Trophoblast cell (in vitro differentiated cells and primary cell): ENCODE measurements around the gene GREM1.

Experiments
- DNase-seq, 2 donors: peaks; one replicate each; pipeline ENCODE4 v3.0.0-alpha.2; 2016
- H2AFZ ChIP-seq: 2 replicates; pipeline ENCODE4 v1.6.1; 2013; ENCODE audit warnings: low read length, moderate library complexity, mild to moderate bottlenecking; ENCODE audit not compliant: insufficient read depth, poor library complexity
- H2AK5ac ChIP-seq: 2 replicates; pipeline ENCODE4 v1.6.1; 2013; ENCODE audit warnings: mild to moderate bottlenecking, low read length
- H2BK120ac ChIP-seq: 2 replicates; pipeline ENCODE4 v1.6.1; 2013; ENCODE audit warnings: low read length, mild to moderate bottlenecking, moderate library complexity; ENCODE audit not compliant: insufficient read depth, poor library complexity
- H2BK12ac ChIP-seq: 2 replicates; pipeline ENCODE4 v1.6.1; 2013; ENCODE audit warnings: mild to moderate bottlenecking, low read length, moderate library complexity
- H2BK5ac ChIP-seq: 2 replicates; pipeline ENCODE4 v1.6.1; 2013; ENCODE audit warnings: low read length, low read depth, moderate library complexity, mild to moderate bottlenecking; ENCODE audit not compliant: poor library complexity
- H3K14ac ChIP-seq: 2 replicates; pipeline ENCODE4 v1.6.1; 2013; ENCODE audit warnings: mild to moderate bottlenecking, low read length
- H3K18ac ChIP-seq: 2 replicates; pipeline ENCODE4 v1.6.1; 2013; ENCODE audit warnings: mild to moderate bottlenecking, low read length
- H3K23ac ChIP-seq: 2 replicates; pipeline ENCODE4 v1.6.1; 2013; ENCODE audit warnings: low read length
- H3K27ac ChIP-seq: 2 replicates; pipeline ENCODE4 v1.5.1; 2013; ENCODE audit warnings: low read depth, mild to moderate bottlenecking, inconsistent platforms, low read length, moderate library complexity
- H3K27me3 ChIP-seq: 2 replicates; pipeline ENCODE4 v1.6.1; 2013; ENCODE audit warnings: inconsistent platforms, mild to moderate bottlenecking, low read length, moderate library complexity; ENCODE audit not compliant: insufficient read depth
- H3K36me3 ChIP-seq, 2 experiments: 1 replicate in 1 of 2; 2 replicates in 1 of 2; pipeline ENCODE4 v1.6.1; 2013; ENCODE audit warnings: low read length in 2 of 2, mild to moderate bottlenecking in 2 of 2, moderate library complexity in 1 of 2; ENCODE audit not compliant: insufficient read depth in 2 of 2, control insufficient read depth in 1 of 2
- H3K4ac ChIP-seq: 2 replicates; pipeline ENCODE4 v1.6.1; 2013; ENCODE audit warnings: low read depth, mild to moderate bottlenecking, low read length, moderate library complexity
- H3K4me1 ChIP-seq, 2 experiments: 1 replicate in 1 of 2; 2 replicates in 1 of 2; pipeline ENCODE4 v1.6.1; 2013; ENCODE audit warnings: low read length in 2 of 2, mild to moderate bottlenecking in 2 of 2, moderate library complexity in 1 of 2; ENCODE audit not compliant: insufficient read depth in 2 of 2, control insufficient read depth in 1 of 2
- H3K4me2 ChIP-seq: 2 replicates; pipeline ENCODE4 v1.6.1; 2013; ENCODE audit warnings: inconsistent platforms, mild to moderate bottlenecking, low read length, moderate library complexity
- H3K4me3 ChIP-seq: 2 replicates; pipeline ENCODE4 v1.5.1; 2013; ENCODE audit warnings: mild to moderate bottlenecking, low read depth, low read length, inconsistent platforms
- H3K79me1 ChIP-seq: one replicate; pipeline ENCODE4 v1.6.1; 2013; ENCODE audit warnings: low read length
- H3K79me2 ChIP-seq: 2 replicates; pipeline ENCODE4 v1.6.1; 2013; ENCODE audit warnings: low read length, mild to moderate bottlenecking; ENCODE audit not compliant: control insufficient read depth, insufficient read depth, poor library complexity
- H3K9ac ChIP-seq: 2 replicates; pipeline ENCODE4 v1.6.1; 2013; ENCODE audit warnings: mild to moderate bottlenecking, low read length
- H3K9me3 ChIP-seq: 2 replicates; pipeline ENCODE4 v1.6.1; 2013; ENCODE audit warnings: low read depth, mild to moderate bottlenecking, control low read depth, inconsistent platforms, low read length; ENCODE audit not compliant: insufficient read depth
- H4K12ac ChIP-seq: 2 replicates; pipeline ENCODE4 v1.6.1; 2013; ENCODE audit warnings: low read depth, mild to moderate bottlenecking, low read length, moderate library complexity
- H4K8ac ChIP-seq: 2 replicates; pipeline ENCODE4 v1.6.1; 2013; ENCODE audit warnings: low read depth, mild to moderate bottlenecking, low read length, moderate library complexity
- H4K91ac ChIP-seq: one replicate; pipeline ENCODE4 v1.6.1; 2013; ENCODE audit warnings: low read depth, mild to moderate bottlenecking, low read length, moderate library complexity
- WGBS: extraction: QIAGEN DNeasy Blood & Tissue Kit; methylation state at CpG from one replicate; pipeline ENCODE4 v1.1.7; 2013; ENCODE audit warnings: missing lambda C conversion rate; ENCODE audit not compliant: insufficient read length, insufficient coverage; ENCODE audit errors: extremely low coverage; 5-methylcytosine and 5-hydroxymethylcytosine counted together

The GREM1 gene

GRCh38 chr15:32735989-32736700, 18.3 kb downstream of the GREM1 start:
- Histone ChIP-seq H3K36me3 (no peaks in the 10 kb centered on the region), H3K18ac (no peak overlapping the region), H3K4ac (no peak overlapping the region), H2BK120ac (no peak overlapping the region), H2AK5ac (no peak overlapping the region), H4K91ac (no peak overlapping the region), H3K23ac (no peak overlapping the region), H3K14ac (no peak overlapping the region), H3K79me2 (no peaks in the 10 kb centered on the region), H2BK5ac (no peak overlapping the region), H3K27me3 (no peaks in the 10 kb centered on the region), H3K4me3 (no peak overlapping the region), H3K79me1 (no peaks in the 10 kb centered on the region), H2BK12ac (no peak overlapping the region), H3K9me3 (no peaks in the 10 kb centered on the region), H3K4me1 (no peaks in the 10 kb centered on the region), H4K8ac (no peak overlapping the region), H4K12ac (no peak overlapping the region), H2AFZ (no peak overlapping the region), H3K27ac (no peak overlapping the region), H3K9ac (no peak overlapping the region), H3K4me2 (no peak overlapping the region)
- no peak for DNase-seq
- WGBS: no CpG with 5 or more reads among the region's 2 CpGs

GRCh38 chr15:32736701-32737061, 18.9 kb downstream of the GREM1 start:
- Histone ChIP-seq H3K4me3 (no peak overlapping the region), H4K8ac (no peak overlapping the region), H3K27me3 (no peaks in the 10 kb centered on the region), H3K23ac (no peak overlapping the region), H2BK5ac (no peak overlapping the region), H3K9me3 (no peaks in the 10 kb centered on the region), H3K9ac (no peak overlapping the region), H3K36me3 (no peaks in the 10 kb centered on the region), H3K4me2 (no peak overlapping the region), H3K4me1 (no peaks in the 10 kb centered on the region), H2BK120ac (no peak overlapping the region), H3K79me1 (no peaks in the 10 kb centered on the region), H3K4ac (no peak overlapping the region), H3K18ac (no peak overlapping the region), H3K79me2 (no peaks in the 10 kb centered on the region), H2AFZ (no peak overlapping the region), H4K12ac (no peak overlapping the region), H2AK5ac (no peak overlapping the region), H3K14ac (no peak overlapping the region), H4K91ac (no peak overlapping the region), H3K27ac (no peak overlapping the region), H2BK12ac (no peak overlapping the region)
- WGBS: no CpG with 5 or more reads among the region's 2 CpGs
- no peak for DNase-seq

DNA sequence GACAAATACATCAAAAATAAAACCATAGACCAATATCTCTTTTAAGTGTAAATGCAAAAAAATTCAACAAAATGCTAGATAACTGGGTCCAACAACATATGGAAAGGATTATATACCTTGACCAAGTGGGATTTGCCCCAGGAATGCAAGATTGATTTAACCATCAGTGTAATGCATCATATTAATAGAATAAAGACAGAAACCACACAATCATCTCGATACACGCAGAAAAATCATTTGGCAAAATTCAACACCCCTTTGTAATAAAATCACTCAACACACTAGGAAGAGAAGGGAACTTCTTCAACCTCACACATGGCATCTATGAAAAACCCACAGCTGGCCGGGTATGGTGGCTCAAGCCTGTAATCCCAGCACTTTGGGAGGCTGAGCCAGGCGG, 19.5 kb downstream of the GREM1 start:
- H3K4me3 ChIP-seq: no peak overlapping the region
- WGBS: no CpG with 5 or more reads among the region's 4 CpGs
- H3K9me3 ChIP-seq: no peaks in the 10 kb centered on the region
- H4K91ac ChIP-seq: no peak overlapping the region
- no peak overlapping the region for H3K9ac ChIP-seq
- no peaks in the 10 kb centered on the region for H3K79me2 ChIP-seq
- no peak overlapping the region for H2BK5ac ChIP-seq
- H3K79me1 ChIP-seq: no peaks in the 10 kb centered on the region
- no peak overlapping the region for H4K12ac ChIP-seq
- H3K23ac ChIP-seq: no peak overlapping the region
- H2AFZ ChIP-seq: no peak overlapping the region
- no peaks in the 10 kb centered on the region for H3K27me3 ChIP-seq
- no peaks in the 10 kb centered on the region for H3K36me3 ChIP-seq
- no peaks in the 10 kb centered on the region for H3K4me1 ChIP-seq
- no peak overlapping the region for H4K8ac ChIP-seq
- no peak for DNase-seq
- no peak overlapping the region for H2BK120ac ChIP-seq
- no peak overlapping the region for H3K27ac ChIP-seq
- no peak overlapping the region for H3K4me2 ChIP-seq
- no peak overlapping the region for H3K4ac ChIP-seq
- H3K14ac ChIP-seq: no peak overlapping the region
- no peak overlapping the region for H2BK12ac ChIP-seq
- no peak overlapping the region for H3K18ac ChIP-seq
- no peak overlapping the region for H2AK5ac ChIP-seq

DNA sequence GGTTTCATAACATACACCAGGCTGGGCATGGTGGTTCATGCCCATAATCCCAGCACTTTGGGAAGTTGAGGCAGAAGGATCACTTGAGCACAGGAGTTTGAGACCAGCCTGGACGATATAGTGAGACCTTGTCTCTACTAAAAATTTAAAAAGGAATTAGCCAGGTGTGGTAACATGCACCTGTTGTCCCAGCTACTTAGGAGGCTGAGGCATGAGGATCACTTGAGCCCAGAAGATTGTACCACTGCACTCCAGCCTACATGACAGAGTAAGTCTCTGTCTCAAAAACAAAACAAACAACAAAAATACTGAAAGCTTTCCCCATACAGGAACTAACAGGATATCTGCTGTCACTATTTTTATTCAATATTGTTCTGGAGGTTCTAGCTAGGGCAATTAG, 20.9 kb downstream of the GREM1 start:
- Histone ChIP-seq H3K4me2 (no peak overlapping the region), H2BK5ac (no peak overlapping the region), H3K4ac (no peak overlapping the region), H3K9ac (no peak overlapping the region), H2BK120ac (no peak overlapping the region), H4K12ac (no peak overlapping the region), H3K9me3 (no peaks in the 10 kb centered on the region), H3K23ac (no peak overlapping the region), H3K4me3 (no peak overlapping the region), H3K18ac (no peak overlapping the region), H3K79me2 (no peaks in the 10 kb centered on the region), H2BK12ac (no peak overlapping the region), H3K4me1 (no peaks in the 10 kb centered on the region), H3K27me3 (no peaks in the 10 kb centered on the region), H2AK5ac (no peak overlapping the region), H3K36me3 (no peaks in the 10 kb centered on the region), H3K27ac (no peak overlapping the region), H2AFZ (no peak overlapping the region), H4K91ac (no peak overlapping the region), H4K8ac (no peak overlapping the region), H3K79me1 (no peaks in the 10 kb centered on the region), H3K14ac (no peak overlapping the region)
- no CpG with 5 or more reads among the region's 1 CpG for WGBS
- DNase-seq: no peak
